Central memory CD8-positive, alpha-beta T cell (primary cell): Measurements from ENCODE around the gene ABCD2.
"Not testable (repeated sequence)": the region's sequence is repeated elsewhere in the genome, so short reads cannot be mapped to it uniquely, and the experiment has no call there.

ENCODE experiments used
- ATAC-seq: fragments of 150-1000 bp; cut with Tn5 transposase; replicated peaks from 2 replicates; pipeline ENCODE4 v1.10.0; 2022; ENCODE audit warnings: mild to moderate bottlenecking, moderate FRiP score, moderate number of reproducible peaks; ENCODE audit not compliant: poor library complexity, severe bottlenecking; ENCODE audit errors: extremely low read depth
- DNase-seq, 2 donors: peaks; one replicate each; pipeline ENCODE4 v3.0.0; 2021; ENCODE audit warnings: low spot score in 2 of 2
- H3K27ac Mint-ChIP-seq: one replicate; pipeline ENCODE4 v1.8.0; 2022; ENCODE audit warnings: low read depth, mild to moderate bottlenecking, moderate library complexity, mixed read lengths
- H3K27me3 Mint-ChIP-seq: one replicate; pipeline ENCODE4 v1.8.0; 2022; ENCODE audit warnings: mixed read lengths
- H3K36me3 Mint-ChIP-seq: one replicate; pipeline ENCODE4 v1.8.0; 2022; ENCODE audit warnings: mild to moderate bottlenecking, moderate library complexity, mixed read lengths; ENCODE audit not compliant: insufficient read depth
- H3K4me1 Mint-ChIP-seq: one replicate; pipeline ENCODE4 v1.8.0; 2022; ENCODE audit warnings: mixed read lengths
- H3K4me3 Mint-ChIP-seq: one replicate; pipeline ENCODE4 v1.8.0; 2022; ENCODE audit warnings: mild to moderate bottlenecking, moderate library complexity, mixed read lengths
- H3K9me3 Mint-ChIP-seq: one replicate; pipeline ENCODE4 v1.8.0; 2022; ENCODE audit warnings: mixed read lengths

Gene ABCD2

DNA sequence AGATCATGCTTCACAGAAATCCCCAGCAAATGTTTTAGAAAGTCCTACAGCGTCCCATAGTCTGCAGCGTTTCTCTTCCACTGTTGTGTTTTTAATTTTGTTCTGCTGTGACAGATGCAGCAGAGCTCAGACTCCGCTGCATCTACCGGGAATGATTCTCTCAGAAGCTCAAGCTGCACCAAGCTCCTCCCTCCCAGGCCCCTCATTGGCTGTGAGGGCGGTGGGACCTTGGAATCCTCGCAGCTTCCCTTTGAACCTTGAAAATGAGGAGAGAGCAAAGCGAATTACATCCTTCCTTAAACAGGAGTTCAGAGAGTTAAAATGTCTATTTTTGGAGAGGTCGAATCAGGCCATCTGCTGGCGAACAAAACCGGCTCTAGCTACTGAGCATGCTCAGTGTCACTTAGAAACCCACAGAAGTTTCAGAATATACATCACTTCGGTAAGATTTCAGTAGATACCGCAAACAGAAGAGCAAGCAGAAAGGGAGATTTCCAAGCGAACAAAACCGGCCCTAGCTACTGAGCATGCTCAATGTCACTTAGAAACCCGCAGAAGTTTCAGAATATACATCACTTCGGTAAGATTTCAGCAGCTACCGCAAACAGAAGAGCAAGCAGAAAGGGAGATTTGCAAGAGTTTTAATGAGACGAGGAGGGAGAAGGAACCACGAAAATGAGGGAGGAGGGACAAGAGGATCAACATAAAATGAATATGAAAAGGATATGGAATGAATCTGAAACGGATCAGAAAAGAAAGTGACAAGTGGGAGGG, at the start of gene ABCD2:
ABCD2 (minus strand) TSS at position 144 of the 774 bp plus-strand sequence. CDS start 188 bp downstream, outside the sequence.
- Mint-ChIP-seq H3K27me3 (no peaks in the 10 kb centered on the region), H3K36me3 (peaks cover 14% of the 10 kb centered on the region), H3K4me3 (no peak within 1 kb of the TSS), H3K4me1 (peaks cover 35% of the 10 kb centered on the region), H3K9me3 (no peaks in the 10 kb centered on the region), H3K27ac (no peak within 1 kb of the TSS)
- ATAC-seq, result peak; percentile 79
- peak; percentile 39 to 69 for DNase-seq

DNA sequence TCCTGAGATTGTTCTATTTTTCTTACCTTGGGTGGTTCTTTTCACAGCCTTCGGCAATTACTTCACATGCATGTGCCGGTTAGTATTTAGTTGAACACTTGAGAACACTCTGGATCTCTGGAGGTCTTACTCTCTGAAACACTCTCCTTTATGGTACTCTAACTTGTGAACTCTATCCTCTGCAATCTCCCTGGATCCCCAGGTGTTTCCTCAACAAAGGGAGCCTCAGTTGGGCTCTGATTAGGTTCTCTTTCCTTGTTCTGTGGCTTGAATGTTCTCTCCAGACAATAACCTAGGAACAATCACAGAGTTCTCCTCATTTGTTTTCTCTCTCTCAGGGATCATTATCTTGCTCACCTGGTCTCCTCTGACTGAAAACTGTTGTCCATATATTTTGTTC, 40.5 kb upstream of the ABCD2 start:
- Mint-ChIP-seq H3K9me3 (no peaks in the 10 kb centered on the region), H3K36me3 (peaks cover 2% of the 10 kb centered on the region), H3K27ac (no peak overlapping the region), H3K4me3 (no peak overlapping the region), H3K27me3 (no peaks in the 10 kb centered on the region), H3K4me1 (no peaks in the 10 kb centered on the region)
- DNase-seq (no peak), ATAC-seq (no peak)

DNA sequence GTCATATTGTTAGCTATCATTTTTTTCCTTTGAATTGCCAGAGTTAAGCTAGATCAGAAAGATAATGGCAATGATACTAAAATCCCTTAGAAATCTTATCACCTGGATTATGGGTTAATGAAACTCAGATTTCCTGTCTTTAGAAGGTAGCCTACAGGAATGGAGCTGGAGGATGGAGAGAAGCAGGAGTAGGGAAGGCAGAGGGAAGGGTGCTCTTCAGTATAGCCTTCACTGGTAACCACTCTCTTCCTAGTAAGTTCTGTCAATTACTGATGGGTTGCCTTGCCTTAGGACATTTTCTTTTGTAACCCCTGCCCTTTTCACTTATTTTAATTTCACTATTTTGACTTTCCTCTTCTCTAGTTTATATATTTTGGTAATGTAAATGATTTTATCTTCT, 27.8 kb upstream of the ABCD2 start:
- no peak overlapping the region for H3K4me3 Mint-ChIP-seq
- DNase-seq (no peak), ATAC-seq (no peak)
- H3K27me3 Mint-ChIP-seq, result no peaks in the 10 kb centered on the region
- H3K4me1 Mint-ChIP-seq, result no peaks in the 10 kb centered on the region
- H3K27ac Mint-ChIP-seq, result no peak overlapping the region
- no peaks in the 10 kb centered on the region for H3K36me3 Mint-ChIP-seq
- no peaks in the 10 kb centered on the region for H3K9me3 Mint-ChIP-seq

DNA sequence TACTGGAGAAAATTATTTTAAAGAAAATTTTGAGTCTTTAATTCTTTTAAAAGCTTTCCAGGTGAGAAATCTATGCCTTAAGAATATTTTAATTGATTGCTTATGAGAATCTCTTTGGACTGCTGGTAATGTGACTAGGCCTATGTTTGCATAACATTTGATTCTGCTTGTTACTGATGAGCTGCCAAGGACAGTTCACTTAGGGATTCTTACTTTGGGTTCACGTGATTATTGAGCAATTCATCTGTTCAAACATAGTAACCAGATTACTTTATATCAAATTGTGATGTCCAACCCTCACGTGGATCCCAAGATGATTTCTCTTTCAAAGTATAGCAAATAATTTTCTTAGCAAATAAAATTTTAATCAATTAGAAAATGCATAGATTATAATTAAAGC, 27.4 kb upstream of the ABCD2 start:
- Mint-ChIP-seq H3K27me3 (no peaks in the 10 kb centered on the region), H3K9me3 (no peaks in the 10 kb centered on the region), H3K27ac (no peak overlapping the region), H3K4me1 (no peaks in the 10 kb centered on the region), H3K36me3 (no peaks in the 10 kb centered on the region), H3K4me3 (no peak overlapping the region)
- DNase-seq (no peak), ATAC-seq (no peak)

DNA sequence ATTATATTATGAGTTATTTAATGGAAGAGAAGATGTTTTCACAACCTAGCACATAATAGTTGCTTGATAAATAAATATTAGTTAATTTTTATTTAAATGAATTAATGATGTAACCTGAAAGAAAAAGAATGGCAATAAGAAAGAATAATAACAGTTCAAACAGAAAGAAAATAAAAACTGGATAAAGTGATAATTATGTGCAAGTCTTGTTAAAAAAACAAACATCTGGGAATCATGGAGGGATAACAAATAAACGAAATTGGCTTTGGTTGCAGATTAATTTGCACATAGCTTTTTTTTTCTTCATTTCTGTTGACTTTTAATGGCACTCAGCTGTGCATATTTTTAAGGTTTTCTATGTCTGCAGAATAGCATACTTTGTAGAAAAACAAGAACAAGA, 23.4 kb upstream of the ABCD2 start:
- DNase-seq, result no peak
- Mint-ChIP-seq H3K27me3 (no peaks in the 10 kb centered on the region), H3K27ac (no peak overlapping the region), H3K4me1 (no peaks in the 10 kb centered on the region), H3K36me3 (no peaks in the 10 kb centered on the region), H3K9me3 (no peaks in the 10 kb centered on the region), H3K4me3 (no peak overlapping the region)
- no peak for ATAC-seq

DNA sequence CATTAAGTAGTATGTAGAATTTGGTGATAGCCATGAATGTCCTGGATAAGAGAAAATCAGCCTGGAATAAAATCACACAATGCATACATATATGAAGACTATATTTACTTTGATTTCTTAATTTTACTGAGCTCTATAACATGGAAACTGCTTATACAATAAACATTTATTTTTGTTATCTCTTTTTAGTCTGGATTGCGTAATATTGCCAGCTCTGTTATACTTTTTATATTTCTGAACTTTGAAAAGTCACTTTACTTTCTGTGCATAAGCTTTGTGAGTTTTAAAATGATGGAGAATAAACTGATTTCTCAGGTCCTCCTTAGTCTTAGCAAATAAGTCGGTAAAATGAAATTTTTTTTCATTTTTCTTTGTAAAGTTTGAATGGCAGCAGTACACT, 19.2 kb upstream of the ABCD2 start:
- no peak overlapping the region for H3K27ac Mint-ChIP-seq
- no peak for DNase-seq
- H3K9me3 Mint-ChIP-seq, result no peaks in the 10 kb centered on the region
- H3K4me3 Mint-ChIP-seq, result no peak overlapping the region
- no peaks in the 10 kb centered on the region for H3K4me1 Mint-ChIP-seq
- no peaks in the 10 kb centered on the region for H3K36me3 Mint-ChIP-seq
- H3K27me3 Mint-ChIP-seq, result no peaks in the 10 kb centered on the region
- ATAC-seq, result no peak

DNA sequence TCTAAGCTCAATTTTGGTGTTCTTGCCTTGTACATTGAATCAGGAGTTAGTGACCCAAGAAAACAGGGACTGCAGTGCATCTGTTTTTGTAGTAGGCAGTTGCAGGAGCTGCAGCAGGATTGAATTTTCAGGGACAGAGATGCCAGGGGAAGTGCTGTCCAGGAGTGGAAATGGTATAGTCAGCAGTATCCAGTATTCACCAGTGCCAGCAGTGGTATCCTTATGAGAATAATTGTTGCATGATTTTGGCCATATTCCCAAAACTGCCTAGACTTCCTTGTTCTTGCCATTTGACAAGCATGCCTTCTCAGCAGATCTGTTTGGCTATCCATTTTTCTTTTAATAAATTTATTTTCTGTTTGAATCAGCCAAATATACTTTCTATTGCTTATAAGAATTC, 18.6 kb upstream of the ABCD2 start:
- ATAC-seq (no peak), DNase-seq (no peak)
- Mint-ChIP-seq H3K9me3 (no peaks in the 10 kb centered on the region), H3K4me1 (no peaks in the 10 kb centered on the region), H3K36me3 (no peaks in the 10 kb centered on the region), H3K27me3 (no peaks in the 10 kb centered on the region), H3K4me3 (no peak overlapping the region), H3K27ac (no peak overlapping the region)

- Mint-ChIP-seq H3K4me3 (no peak overlapping the region), H3K27me3 (no peaks in the 10 kb centered on the region), H3K9me3 (no peaks in the 10 kb centered on the region), H3K36me3 (peaks cover 1% of the 10 kb centered on the region), H3K4me1 (peaks cover 23% of the 10 kb centered on the region), H3K27ac (no peak overlapping the region)
- DNase-seq, result no peak
- ATAC-seq, result no peak
Observed at GRCh38 chr12:39632670-39633069, 13.1 kb upstream of the ABCD2 start.

GRCh38 chr12:39628836-39629235, 9.2 kb upstream of the ABCD2 start:
- H3K27me3 Mint-ChIP-seq, result no peaks in the 10 kb centered on the region
- H3K9me3 Mint-ChIP-seq, result no peaks in the 10 kb centered on the region
- peak overlapping the region; percentile 44 for H3K4me3 Mint-ChIP-seq
- H3K36me3 Mint-ChIP-seq, result peaks cover 1% of the 10 kb centered on the region
- DNase-seq (no peak), ATAC-seq (peak; percentile 81)
- H3K27ac Mint-ChIP-seq, result peak overlapping the region; percentile 78
- peaks cover 36% of the 10 kb centered on the region for H3K4me1 Mint-ChIP-seq

- Mint-ChIP-seq H3K4me3 (peak overlapping the region; percentile 21), H3K27ac (peak overlapping the region; percentile 78), H3K36me3 (peaks cover 1% of the 10 kb centered on the region), H3K27me3 (no peaks in the 10 kb centered on the region), H3K9me3 (no peaks in the 10 kb centered on the region), H3K4me1 (peaks cover 36% of the 10 kb centered on the region)
- DNase-seq (no peak), ATAC-seq (peak; percentile 17)
Observed at GRCh38 chr12:39627914-39628313, 8.3 kb upstream of the ABCD2 start.

- Mint-ChIP-seq H3K4me1 (peaks cover 50% of the 10 kb centered on the region), H3K9me3 (no peaks in the 10 kb centered on the region), H3K27me3 (no peaks in the 10 kb centered on the region), H3K27ac (no peak overlapping the region), H3K4me3 (no peak overlapping the region), H3K36me3 (peaks cover 7% of the 10 kb centered on the region)
- no peak for ATAC-seq
- DNase-seq, result no peak
Observed at GRCh38 chr12:39626033-39626814, 6.6 kb upstream of the ABCD2 start.

- no peak overlapping the region for H3K27ac Mint-ChIP-seq
Observed at GRCh38 chr12:39623919-39624318, 4.3 kb upstream of the ABCD2 start.

DNA sequence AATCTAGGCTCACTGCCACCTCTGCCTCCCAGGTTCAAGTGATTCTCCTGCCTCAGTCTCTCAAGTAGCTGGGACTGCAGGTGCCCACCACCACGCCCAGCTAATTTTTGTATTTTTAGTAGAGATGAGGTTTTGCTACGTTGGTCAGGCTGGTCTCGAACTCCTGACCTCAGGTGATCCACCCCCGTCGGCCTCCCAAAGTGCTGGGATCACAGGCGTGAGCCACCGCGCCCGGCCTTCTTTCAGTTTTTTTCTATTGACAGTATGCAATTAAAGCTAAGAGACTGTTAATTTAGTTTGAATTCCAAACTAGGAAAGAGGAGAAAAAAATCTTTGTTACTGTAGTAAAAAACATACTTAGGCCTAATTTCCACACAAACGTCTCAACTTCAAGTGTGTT, 3.6 kb upstream of the ABCD2 start:
- Mint-ChIP-seq H3K4me1 (peaks cover 39% of the 10 kb centered on the region), H3K36me3 (peaks cover 13% of the 10 kb centered on the region)
- not testable (repeated sequence) for H3K9me3 Mint-ChIP-seq, H3K27me3 Mint-ChIP-seq, ATAC-seq, H3K27ac Mint-ChIP-seq, H3K4me3 Mint-ChIP-seq, DNase-seq

More at GRCh38 chr12:39623919-39624318, 4.3 kb upstream of the ABCD2 start:
- Mint-ChIP-seq H3K4me1 (peaks cover 46% of the 10 kb centered on the region), H3K4me3 (no peak overlapping the region), H3K27me3 (no peaks in the 10 kb centered on the region), H3K9me3 (no peaks in the 10 kb centered on the region), H3K36me3 (peaks cover 11% of the 10 kb centered on the region)
- ATAC-seq (no peak), DNase-seq (no peak)
